ENCODE results near the gene KCNT2. TPM values are rescaled to one million over a fixed set of nuclear protein-coding genes. Genes with fewer than 3 reads are reported as not detected.
A peak's percentile ranks its signal among the peaks of the same experiment; 100 is the strongest.

The KCNT2 gene
- total RNA-seq, 1 donor from 2014 or later = 26.1 TPM

GRCh38 chr1:196445775-196446174 lies 162.5 kb downstream of the KCNT2 start:
- H3K27me3 Mint-ChIP-seq = no peaks in the 10 kb centered on the region
- H3K9me3 Mint-ChIP-seq (ENCODE audit: low read depth) = peaks cover 5% of the 10 kb centered on the region
- DNase-seq (ENCODE audit: low spot score, unreplicated experiment) = no peak
- no peak for TF ChIP-seq CTCF (IDR thresholded peaks at IDR 0.05; ENCODE audit: unreplicated experiment)
- no peak overlapping the region for H3K4me3 Mint-ChIP-seq (ENCODE audit: low read depth)
- H3K4me1 Mint-ChIP-seq (ENCODE audit: low read depth) = peaks cover 37% of the 10 kb centered on the region
- H3K36me3 Mint-ChIP-seq (ENCODE audit: insufficient read depth) = peaks cover 7% of the 10 kb centered on the region
- H3K27ac Mint-ChIP-seq = no peak overlapping the region

GRCh38 chr1:196444634-196445033 lies 163.6 kb downstream of the KCNT2 start:
- Mint-ChIP-seq H3K4me1 (ENCODE audit: low read depth) (peaks cover 38% of the 10 kb centered on the region), H3K9me3 (ENCODE audit: low read depth) (peaks cover 5% of the 10 kb centered on the region), H3K27ac (no peak overlapping the region), H3K27me3 (no peaks in the 10 kb centered on the region), H3K36me3 (ENCODE audit: insufficient read depth) (peaks cover 7% of the 10 kb centered on the region), H3K4me3 (ENCODE audit: low read depth) (no peak overlapping the region)
- TF ChIP-seq CTCF (IDR thresholded peaks at IDR 0.05; ENCODE audit: unreplicated experiment) = no peak
- DNase-seq (ENCODE audit: low spot score, unreplicated experiment) = no peak

- TF ChIP-seq CTCF (IDR thresholded peaks at IDR 0.05; ENCODE audit: unreplicated experiment) = no peak
- peaks cover 3% of the 10 kb centered on the region for H3K9me3 Mint-ChIP-seq (ENCODE audit: low read depth)
- peaks cover 6% of the 10 kb centered on the region for H3K36me3 Mint-ChIP-seq (ENCODE audit: insufficient read depth)
These were observed 165.9 kb downstream of the KCNT2 start for GRCh38 chr1:196442366-196442765.

GRCh38 chr1:196440711-196441110 lies 167.5 kb downstream of the KCNT2 start:
- TF ChIP-seq CTCF (IDR thresholded peaks at IDR 0.05; ENCODE audit: unreplicated experiment) = no peak
- peaks cover 2% of the 10 kb centered on the region for H3K36me3 Mint-ChIP-seq (ENCODE audit: insufficient read depth)
- peak overlapping the region; percentile 27 for H3K27ac Mint-ChIP-seq

More at GRCh38 chr1:196442366-196442765, 165.9 kb downstream of the KCNT2 start:
- Mint-ChIP-seq H3K4me3 (ENCODE audit: low read depth) (no peak overlapping the region), H3K27ac (no peak overlapping the region), H3K4me1 (ENCODE audit: low read depth) (peaks cover 47% of the 10 kb centered on the region), H3K27me3 (no peaks in the 10 kb centered on the region)
- DNase-seq (ENCODE audit: low spot score, unreplicated experiment) = no peak

GRCh38 chr1:196438329-196438728 lies 169.9 kb downstream of the KCNT2 start:
- no peak for DNase-seq (ENCODE audit: low spot score, unreplicated experiment)
- no peak for TF ChIP-seq CTCF (IDR thresholded peaks at IDR 0.05; ENCODE audit: unreplicated experiment)
- peaks cover 28% of the 10 kb centered on the region for H3K4me1 Mint-ChIP-seq (ENCODE audit: low read depth)
- H3K36me3 Mint-ChIP-seq (ENCODE audit: insufficient read depth) = peaks cover 2% of the 10 kb centered on the region
- H3K27ac Mint-ChIP-seq = peak overlapping the region; percentile 2
- peak overlapping the region; percentile 29 for H3K4me3 Mint-ChIP-seq (ENCODE audit: low read depth)
- H3K9me3 Mint-ChIP-seq (ENCODE audit: low read depth) = no peaks in the 10 kb centered on the region
- no peaks in the 10 kb centered on the region for H3K27me3 Mint-ChIP-seq

More at GRCh38 chr1:196440711-196441110, 167.5 kb downstream of the KCNT2 start:
- Mint-ChIP-seq H3K4me1 (ENCODE audit: low read depth) (peaks cover 36% of the 10 kb centered on the region), H3K27me3 (no peaks in the 10 kb centered on the region), H3K9me3 (ENCODE audit: low read depth) (no peaks in the 10 kb centered on the region), H3K4me3 (ENCODE audit: low read depth) (no peak overlapping the region)
- no peak for DNase-seq (ENCODE audit: low spot score, unreplicated experiment)
